Heart left ventricle (tissue), 16 donors: Measurements from ENCODE around the gene SORBS2. TPM values are rescaled to one million over a fixed set of nuclear protein-coding genes. Genes with fewer than 3 reads are reported as not detected.

Experiments used
- ATAC-seq, 4 donors: fragments of 200-7000 bp; cut with Tn5 transposase; one replicate each; pipeline ENCODE4 v1.9.1; 2020 to 2022; ENCODE audit warnings: moderate library complexity in 4 of 4, mild to moderate bottlenecking in 3 of 4, moderate number of reproducible peaks in 1 of 4
- DNase-seq, 5 donors: peaks; one replicate each; pipeline ENCODE4 v3.0.0-alpha.2; 2020
- H3K27ac ChIP-seq, 12 donors: fragments of 200-600 bp; sonication (generic) in 4 of 12; one replicate each; pipeline versions ENCODE4 v1.5.0 to v1.8.0; 2016 to 2022; ENCODE audit warnings: mild to moderate bottlenecking in 2 of 12
- H3K27me3 ChIP-seq, 9 donors: fragments of 200-600 bp; sonication (generic) in 2 of 9; one replicate each; pipeline versions ENCODE4 v1.5.1 to v1.8.0; 2016 to 2022; ENCODE audit warnings: mild to moderate bottlenecking in 3 of 9
- H3K36me3 ChIP-seq, 9 donors: fragments of 200-600 bp; sonication (generic) in 2 of 9; one replicate each; pipeline versions ENCODE4 v1.5.0 to v1.8.0; 2018 to 2022; ENCODE audit warnings: mild to moderate bottlenecking in 2 of 9
- H3K4me1 ChIP-seq, 12 donors: fragments of 200-600 bp; sonication (generic) in 4 of 12; one replicate each; pipeline versions ENCODE4 v1.5.0 to v1.8.0; 2016 to 2022; ENCODE audit warnings: mild to moderate bottlenecking in 3 of 12
- H3K4me3 ChIP-seq, 12 donors: fragments of 200-600 bp; sonication (generic) in 4 of 12; one replicate each; pipeline versions ENCODE4 v1.5.0 to v1.8.0; 2017 to 2022; ENCODE audit warnings: mild to moderate bottlenecking in 9 of 12, moderate library complexity in 4 of 12
- H3K9me3 ChIP-seq, 12 donors: fragments of 200-600 bp; sonication (generic) in 4 of 12; one replicate each; pipeline versions ENCODE4 v1.5.0 to v1.8.0; 2016 to 2022; ENCODE audit warnings: mild to moderate bottlenecking in 1 of 12
- CTCF ChIP-seq, 12 donors: fragments of 200-600 bp; sonication (generic) in 4 of 12; IDR thresholded peaks; one replicate each; pipeline versions ENCODE4 v1.5.0 to v1.8.0; 2018 to 2022; ENCODE audit warnings: antibody characterized with exemption in 12 of 12, mild to moderate bottlenecking in 5 of 12
- POLR2A ChIP-seq, 2 donors: fragments of 450-650 bp; IDR thresholded peaks; one replicate each; pipeline ENCODE4 v1.6.1; 2017; ENCODE audit warnings: antibody characterized with exemption in 2 of 2, mild to moderate bottlenecking in 2 of 2, moderate library complexity in 2 of 2
- WGBS, 4 donors: extraction: QIAGEN DNeasy Blood & Tissue Kit in 2 of 4; methylation state at CpG; one replicate each; pipeline versions ENCODE4 v1.1.5 to v1.1.7; 2013 to 2018; 5-methylcytosine and 5-hydroxymethylcytosine counted together
- intact Hi-C, 10 donors: fragments of 100-400 bp; cut with DNase I; formaldehyde crosslinking; loops; one replicate each; pipeline versions ENCODE4 v1.11.1 to v1.14.2; 2022
- polyA plus RNA-seq, 2 donors: library from polyadenylated mRNA; stranded (reverse); fragments of 200-250 nt; gene quantifications; one replicate each; pipeline ENCODE4 v1.2.3, GENCODE V29; 2013
- total RNA-seq, 9 donors: library from RNA; depleted of rRNA in 2 of 9; stranded (reverse); fragments of >200 nt in 2 of 9; fragmentation: NEBNext Ultra II Directional in 3 of 9; extraction: Animal tissue kit (Norgen Biotek cat#: 25700) in 3 of 9; gene quantifications; one replicate each; pipeline versions ENCODE4 v1.1.0 to v1.2.4, GENCODE V29; 2016 to 2023
- donor health status: ischemic (EF 13 %, LVEDD 7.1; RV severe dilation, severe dysfunction).
- donor health status: healthy with polysubstance abuse.
- donor health status: DM: no; HTN: yes; CAD: no.
- donor health status: DM: no; HTN: no; CAD: no.
- donor health status: ischemic (EF 25% LVEDD 6.9; RV normal size, moderate dysfunction).
- donor health status: ischemic (EF 25% LVEDD 5.7; RV mildly dilated, moderate dysfunction).
- donor health status: healthy.
- donor health status: DM: yes; HTN: yes; CAD: no.
- donor health status: ischemic (EF 35%, LVEDD 5.7; RV mildly dilated, moderate dysfunction).
- donor health status: nonischemic (EF 11% LVEDD 7.7; RV severe dilation, severe dysfunction).
- donor health status: DM: yes; HTN: yes; CAD: no.
- donor health status: PGD.
- donor health status: ischemic (EF 29% LVEDD 5.4; RV normal size, mild dysfunction).
- donor health status: nonischemic (EF 23%, LVEDD 6.1; RV moderate dilation, normal function).

SORBS2 gene
- total and polyA plus RNA-seq, 11 donors: 254 to 2,158 (median 1,369) TPM

GRCh38 chr4:185835814-185836213, 23.8 kb upstream of the SORBS2 start:
- intact Hi-C loops: no loop called here
- peak overlapping the region; percentile 35 to 90 (median 84) for H3K27ac ChIP-seq

GRCh38 chr4:185835336-185835735, 23.3 kb upstream of the SORBS2 start:
- TF ChIP-seq POLR2A (IDR thresholded peaks at IDR 0.05) (no peak), CTCF (IDR thresholded peaks at IDR 0.05) (no peak)
- 87 to 92% (median 90%) methylated on average over 4 of the region's 4 CpGs for WGBS, 4 donors
- H3K4me3 ChIP-seq: no peak overlapping the region
- no peaks in the 10 kb centered on the region for H3K9me3 ChIP-seq
- H3K4me1 ChIP-seq: peaks cover 0 to 70% (median 36%) of the 10 kb centered on the region in 12 donors
- H3K27me3 ChIP-seq: no peaks in the 10 kb centered on the region
- DNase-seq: no peak
- intact Hi-C loops: no loop called here
- peak overlapping the region in 10 of 12 donors; percentile 76 to 90 (median 84) for H3K27ac ChIP-seq
- H3K36me3 ChIP-seq: no peaks in the 10 kb centered on the region
- no peak for ATAC-seq

More at GRCh38 chr4:185835814-185836213, 23.8 kb upstream of the SORBS2 start:
- 58 to 65% (median 63%) methylated on average over 6 of the region's 6 CpGs for WGBS, 4 donors
- peaks cover 0 to 70% (median 34%) of the 10 kb centered on the region in 12 donors for H3K4me1 ChIP-seq
- ATAC-seq (no peak), DNase-seq (no peak)
- H3K4me3 ChIP-seq: no peak overlapping the region
- H3K9me3 ChIP-seq: no peaks in the 10 kb centered on the region
- TF ChIP-seq POLR2A (IDR thresholded peaks at IDR 0.05) (no peak), CTCF (IDR thresholded peaks at IDR 0.05) (no peak)
- H3K27me3 ChIP-seq: no peaks in the 10 kb centered on the region
- no peaks in the 10 kb centered on the region for H3K36me3 ChIP-seq

GRCh38 chr4:185834778-185835177, 22.8 kb upstream of the SORBS2 start:
- Histone ChIP-seq H3K4me1 (peaks cover 0 to 65% (median 30%) of the 10 kb centered on the region in 12 donors), H3K27ac (peak overlapping the region in 9 of 12 donors; percentile 8 to 88 (median 81)), H3K9me3 (no peaks in the 10 kb centered on the region), H3K36me3 (no peaks in the 10 kb centered on the region), H3K27me3 (no peaks in the 10 kb centered on the region), H3K4me3 (no peak overlapping the region)
- ATAC-seq (no peak), DNase-seq (no peak)
- TF ChIP-seq POLR2A (IDR thresholded peaks at IDR 0.05) (no peak), CTCF (IDR thresholded peaks at IDR 0.05) (no peak)
- intact Hi-C loops: no loop called here
- WGBS, 4 donors: 82 to 85% (median 84%) methylated on average over 6 of the region's 6 CpGs

- Histone ChIP-seq H3K27ac (peak overlapping the region in 9 of 12 donors; percentile 26 to 88 (median 72)), H3K27me3 (no peaks in the 10 kb centered on the region), H3K9me3 (no peaks in the 10 kb centered on the region), H3K4me1 (peaks cover 0 to 58% (median 24%) of the 10 kb centered on the region in 12 donors), H3K36me3 (no peaks in the 10 kb centered on the region), H3K4me3 (no peak overlapping the region)
- WGBS, 4 donors: 58 to 68% (median 66%) methylated on average over 4 of the region's 4 CpGs
- ATAC-seq (no peak), DNase-seq (no peak)
- TF ChIP-seq CTCF (IDR thresholded peaks at IDR 0.05): no peak
- no peak for TF ChIP-seq POLR2A (IDR thresholded peaks at IDR 0.05)
- intact Hi-C loops: no loop called here
Measured at GRCh38 chr4:185834088-185834487, 22.1 kb upstream of the SORBS2 start.
